GM18517 (cell line): ENCODE results near the gene MEP1A.

ENCODE experiments used
- ATAC-seq: cut with Tn5 transposase; IDR thresholded peaks from one replicate; pipeline ENCODE4 v1.9.1; 2021; ENCODE audit warnings: mild to moderate bottlenecking, moderate library complexity; ENCODE audit not compliant: unreplicated experiment

The MEP1A gene

GRCh38 chr6:46776070-46776712 is 17.0 kb upstream of the MEP1A start:
- no peak for ATAC-seq

GRCh38 chr6:46777476-46778346 is 15.5 kb upstream of the MEP1A start:
- ATAC-seq, result no peak

GRCh38 chr6:46781478-46782378 is 11.5 kb upstream of the MEP1A start:
- no peak for ATAC-seq

GRCh38 chr6:46784535-46784934 is 8.7 kb upstream of the MEP1A start:
- ATAC-seq, result no peak

- ATAC-seq, result no peak
These were observed 5.2 kb upstream of the MEP1A start for GRCh38 chr6:46787871-46788540.

- no peak for ATAC-seq
These were observed 4.4 kb upstream of the MEP1A start for GRCh38 chr6:46788791-46789190.

GRCh38 chr6:46789434-46790354 is 3.5 kb upstream of the MEP1A start:
- no peak for ATAC-seq

GRCh38 chr6:46790355-46790874 is 2.8 kb upstream of the MEP1A start:
- ATAC-seq, result no peak

- ATAC-seq, result no peak
These were observed 554 bp upstream of the MEP1A start for GRCh38 chr6:46792635-46793034.

- ATAC-seq, result no peak
These were observed 879 bp downstream of the MEP1A start for GRCh38 chr6:46794068-46794467.

- no peak for ATAC-seq
These were observed 2.6 kb downstream of the MEP1A start for GRCh38 chr6:46795816-46796215.

- ATAC-seq, result no peak
These were observed 3.8 kb downstream of the MEP1A start for GRCh38 chr6:46796848-46797580.

- no peak for ATAC-seq
These were observed 6.5 kb downstream of the MEP1A start for GRCh38 chr6:46799657-46800056.

- ATAC-seq, result no peak
These were observed 15.6 kb downstream of the MEP1A start for GRCh38 chr6:46808806-46809205.

- ATAC-seq, result no peak
These were observed 21.9 kb downstream of the MEP1A start for GRCh38 chr6:46815130-46815529.

GRCh38 chr6:46816626-46817025 is 23.4 kb downstream of the MEP1A start:
- no peak for ATAC-seq

- ATAC-seq, result no peak
These were observed 26.4 kb downstream of the MEP1A start for GRCh38 chr6:46819561-46819960.

GRCh38 chr6:46821458-46821881 is 28.3 kb downstream of the MEP1A start:
- no peak for ATAC-seq

GRCh38 chr6:46828939-46829338 is 35.8 kb downstream of the MEP1A start:
- ATAC-seq, result no peak
